Pancreas (tissue), 10 donors: Measurements from ENCODE around the gene TOR1AIP2. TPM values are rescaled to one million over a fixed set of nuclear protein-coding genes. Genes with fewer than 3 reads are reported as not detected.
"Not testable (repeated sequence)": the region's sequence is repeated elsewhere in the genome, so short reads cannot be mapped to it uniquely, and the experiment has no call there.

ENCODE experiments used
- ATAC-seq, 4 donors: fragments of 200-7000 bp; cut with Tn5 transposase; one replicate each; pipeline versions ENCODE4 v1.8.0 to v1.9.1; 2020; ENCODE audit warnings: mild to moderate bottlenecking in 4 of 4, moderate library complexity in 4 of 4
- DNase-seq, 6 donors: peaks; one replicate each; pipeline ENCODE4 v3.0.0-alpha.2; 2020
- FAIRE-seq: peaks from 2 replicates; lab custom pipeline; 2012; peaks lifted over from hg19 to GRCh38; lab: Jason Lieb, UNC
- H3K27ac ChIP-seq, 4 donors: fragments of 200-600 bp; sonication (generic); 1 replicate in 3 of 4; 2 replicates in 1 of 4; pipeline versions ENCODE4 v1.5.0 to v1.8.0; 2020
- H3K27me3 ChIP-seq, 4 donors: fragments of 200-600 bp; one replicate each; pipeline ENCODE4 v1.8.0; 2021
- H3K36me3 ChIP-seq, 3 donors: fragments of 200-600 bp; sonication (generic) in 1 of 3; one replicate each; pipeline versions ENCODE4 v1.5.0 to v1.8.0; 2020 to 2021
- H3K4me1 ChIP-seq, 3 donors: fragments of 200-600 bp; one replicate each; pipeline ENCODE4 v1.8.0; 2021
- H3K4me3 ChIP-seq, 4 donors: fragments of 200-600 bp; sonication (generic) in 2 of 4; one replicate each; pipeline versions ENCODE4 v1.5.0 to v1.8.0; 2020 to 2021
- H3K9me3 ChIP-seq, 4 donors: fragments of 200-600 bp; one replicate each; pipeline ENCODE4 v1.8.0; 2021
- WGBS, 2 donors: extraction: QIAGEN DNeasy Blood & Tissue Kit; methylation state at CpG; one replicate each; pipeline ENCODE4 v1.1.7; 2013; 5-methylcytosine and 5-hydroxymethylcytosine counted together
- intact Hi-C, 3 donors: fragments of 100-400 bp; cut with DNase I; formaldehyde crosslinking; loops; one replicate each; pipeline versions ENCODE4 v1.11.1 to v1.14.2; 2022
- polyA plus RNA-seq, 2 donors: library from polyadenylated mRNA; stranded (reverse); fragments of 200-250 nt; gene quantifications; one replicate each; pipeline ENCODE4 v1.2.3, GENCODE V29; 2013
- total RNA-seq, 6 donors: library from RNA; stranded (reverse); fragmentation: NEBNext Ultra II Directional in 4 of 6; extraction: Animal tissue kit (Norgen Biotek cat#: 25700) in 4 of 6; gene quantifications; one replicate each; pipeline versions ENCODE4 v1.2.1 to v1.2.4, GENCODE V29; 2021 to 2023
- TF ChIP-seq, protein P1 (sequence below), 4 donors: fragments of 200-600 bp; sonication (generic) in 3 of 4; IDR thresholded peaks; one replicate each; pipeline versions ENCODE4 v1.5.0 to v1.8.0; 2021; ENCODE audit warnings: antibody characterized with exemption in 4 of 4
- donor health status: healthy with polysubstance abuse.
- donor health status: DM: no; HTN: no; CAD: no; lungs with moderate emphysema.
- donor health status: DM: no; HTN: no; CAD: no.
- donor health status: control.
- donor health status: control.
- donor health status: Bipolar disorder and iron deficiency.
- donor health status: DM: yes; HTN: yes; CAD: no.
- donor health status: DM: no; HTN: no; CAD: no.
- donor health status: DM: no; HTN: no; CAD: no.
- donor health status: DM: yes; HTN: yes; CAD: no.

The TOR1AIP2 gene
- total and polyA plus RNA-seq, 8 donors, result 9.7 to 69.4 (median 33.6) TPM

GRCh38 chr1:179806333-179806732 lies 71.3 kb downstream of the TOR1AIP2 start:
- FAIRE-seq (no peak), DNase-seq (no peak), ATAC-seq (no peak)
- Histone ChIP-seq H3K36me3 (no peaks in the 10 kb centered on the region), H3K4me1 (no peaks in the 10 kb centered on the region), H3K9me3 (no peaks in the 10 kb centered on the region), H3K27ac (no peak overlapping the region), H3K27me3 (no peaks in the 10 kb centered on the region), H3K4me3 (no peak overlapping the region)
- intact Hi-C loops, result loop anchor here in 2 of 3 donors (5.0 to 10.0 kb wide), 2 partner anchors 99 to 102 kb away; no protein-coding TSS in a partner anchor
- TF ChIP-seq, protein P1, sequence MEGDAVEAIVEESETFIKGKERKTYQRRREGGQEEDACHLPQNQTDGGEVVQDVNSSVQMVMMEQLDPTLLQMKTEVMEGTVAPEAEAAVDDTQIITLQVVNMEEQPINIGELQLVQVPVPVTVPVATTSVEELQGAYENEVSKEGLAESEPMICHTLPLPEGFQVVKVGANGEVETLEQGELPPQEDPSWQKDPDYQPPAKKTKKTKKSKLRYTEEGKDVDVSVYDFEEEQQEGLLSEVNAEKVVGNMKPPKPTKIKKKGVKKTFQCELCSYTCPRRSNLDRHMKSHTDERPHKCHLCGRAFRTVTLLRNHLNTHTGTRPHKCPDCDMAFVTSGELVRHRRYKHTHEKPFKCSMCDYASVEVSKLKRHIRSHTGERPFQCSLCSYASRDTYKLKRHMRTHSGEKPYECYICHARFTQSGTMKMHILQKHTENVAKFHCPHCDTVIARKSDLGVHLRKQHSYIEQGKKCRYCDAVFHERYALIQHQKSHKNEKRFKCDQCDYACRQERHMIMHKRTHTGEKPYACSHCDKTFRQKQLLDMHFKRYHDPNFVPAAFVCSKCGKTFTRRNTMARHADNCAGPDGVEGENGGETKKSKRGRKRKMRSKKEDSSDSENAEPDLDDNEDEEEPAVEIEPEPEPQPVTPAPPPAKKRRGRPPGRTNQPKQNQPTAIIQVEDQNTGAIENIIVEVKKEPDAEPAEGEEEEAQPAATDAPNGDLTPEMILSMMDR (IDR thresholded peaks at IDR 0.05), result no peak
- WGBS, 2 donors, result 78 to 89% methylated on average over 4 of the region's 4 CpGs

DNA sequence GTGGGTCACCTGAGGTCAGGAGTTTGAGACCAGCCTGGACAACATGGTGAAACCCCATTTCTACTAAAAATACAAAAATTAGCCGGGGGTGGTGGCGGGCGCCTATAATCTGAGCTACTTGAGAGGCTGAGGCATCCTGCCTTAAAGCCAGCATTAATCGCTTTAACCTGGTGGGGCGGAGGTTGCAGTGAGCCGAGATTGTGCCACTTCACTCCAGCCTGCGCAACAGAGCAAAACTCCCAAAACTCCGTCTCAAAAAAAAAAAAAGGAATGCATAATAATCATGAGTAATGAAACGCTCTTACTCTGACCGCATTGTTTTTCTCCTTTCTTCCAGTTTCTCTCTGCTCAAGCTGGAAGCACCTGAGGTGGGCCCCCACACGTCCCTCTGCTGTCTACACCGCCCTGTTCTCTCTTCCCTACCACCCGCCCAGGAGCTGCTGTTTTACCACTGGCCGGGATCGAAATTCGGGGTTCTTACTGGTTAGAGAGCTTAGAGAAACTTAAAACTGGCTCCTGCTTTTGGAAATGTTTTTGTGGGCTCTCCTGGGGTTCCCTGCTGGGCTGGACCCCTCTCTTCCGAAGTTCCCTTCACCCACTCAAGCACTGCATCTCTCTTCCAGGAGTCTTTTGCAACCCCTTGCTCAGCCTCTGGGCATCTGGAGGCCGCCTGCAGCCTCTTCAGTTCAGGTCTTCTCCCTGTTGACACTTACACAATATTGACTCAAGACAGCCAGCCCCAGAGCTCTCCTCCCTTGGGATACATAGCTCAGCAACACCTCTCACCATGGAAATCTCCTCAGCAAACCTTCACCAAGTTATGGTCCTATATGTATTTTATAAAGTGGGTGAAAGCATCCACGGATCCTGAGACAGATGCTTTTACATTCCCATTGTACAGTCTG lies 72.1 kb downstream of the TOR1AIP2 start:
- no peak for DNase-seq
- intact Hi-C loops, result loop anchor here in 2 of 3 donors (5.0 to 10.0 kb wide), 2 partner anchors 98 to 101 kb away; no protein-coding TSS in a partner anchor
- Histone ChIP-seq H3K4me3 (no peak overlapping the region), H3K36me3 (no peaks in the 10 kb centered on the region), H3K27ac (no peak overlapping the region), H3K9me3 (no peaks in the 10 kb centered on the region), H3K27me3 (no peaks in the 10 kb centered on the region), H3K4me1 (no peaks in the 10 kb centered on the region)
- no peak for ATAC-seq
- WGBS, 2 donors, result 86 to 87% methylated on average over 18 to 19 of the region's 19 CpGs
- TF ChIP-seq, protein P1 (IDR thresholded peaks at IDR 0.05), result no peak
- no peak for FAIRE-seq

- not testable (repeated sequence) for H3K9me3 ChIP-seq, ATAC-seq, H3K4me3 ChIP-seq, H3K4me1 ChIP-seq, FAIRE-seq, H3K36me3 ChIP-seq, DNase-seq, H3K27ac ChIP-seq, H3K27me3 ChIP-seq
- 95% methylated on average over 2 of the region's 2 CpGs for WGBS, 2 donors
- intact Hi-C loops, result loop anchor here in 1 of 3 donors (10.0 kb wide), 1 partner anchor 100 kb away; no protein-coding TSS in a partner anchor
Measured at GRCh38 chr1:179804417-179804816, 73.2 kb downstream of the TOR1AIP2 start.

- 83 to 86% methylated on average over 1 of the region's 1 CpG for WGBS, 2 donors
- no peaks in the 10 kb centered on the region for H3K36me3 ChIP-seq
- no peak overlapping the region for H3K27ac ChIP-seq
- FAIRE-seq (no peak), DNase-seq (no peak), ATAC-seq (no peak)
- intact Hi-C loops, result loop anchor here in 1 of 3 donors (10.0 kb wide), 1 partner anchor 99 kb away; no protein-coding TSS in a partner anchor
- no peak overlapping the region for H3K4me3 ChIP-seq
- H3K9me3 ChIP-seq, result no peaks in the 10 kb centered on the region
- no peaks in the 10 kb centered on the region for H3K27me3 ChIP-seq
- TF ChIP-seq, protein P1 (IDR thresholded peaks at IDR 0.05), result no peak
- no peaks in the 10 kb centered on the region for H3K4me1 ChIP-seq
Measured at GRCh38 chr1:179803918-179804317, 73.7 kb downstream of the TOR1AIP2 start.

GRCh38 chr1:179803104-179803503 lies 74.5 kb downstream of the TOR1AIP2 start:
- no peaks in the 10 kb centered on the region for H3K4me1 ChIP-seq
- no peaks in the 10 kb centered on the region for H3K36me3 ChIP-seq
- no peak for ATAC-seq
- FAIRE-seq, result no peak
- TF ChIP-seq, protein P1 (IDR thresholded peaks at IDR 0.05), result no peak
- no peaks in the 10 kb centered on the region for H3K9me3 ChIP-seq
- H3K4me3 ChIP-seq, result no peak overlapping the region
- intact Hi-C loops, result loop anchor here in 1 of 3 donors (10.0 kb wide), 1 partner anchor 98 kb away; no protein-coding TSS in a partner anchor
- no peak for DNase-seq
- 63 to 81% methylated on average over 6 of the region's 6 CpGs for WGBS, 2 donors
- no peaks in the 10 kb centered on the region for H3K27me3 ChIP-seq
- no peak overlapping the region for H3K27ac ChIP-seq
